NCI-H2171 (cell line): ENCODE data around the gene ZNF568.

Experiments used
- DNase-seq: peaks from one replicate; lab custom pipeline; 2025; lab: John Stamatoyannopoulos, UW

ZNF568 gene

DNA sequence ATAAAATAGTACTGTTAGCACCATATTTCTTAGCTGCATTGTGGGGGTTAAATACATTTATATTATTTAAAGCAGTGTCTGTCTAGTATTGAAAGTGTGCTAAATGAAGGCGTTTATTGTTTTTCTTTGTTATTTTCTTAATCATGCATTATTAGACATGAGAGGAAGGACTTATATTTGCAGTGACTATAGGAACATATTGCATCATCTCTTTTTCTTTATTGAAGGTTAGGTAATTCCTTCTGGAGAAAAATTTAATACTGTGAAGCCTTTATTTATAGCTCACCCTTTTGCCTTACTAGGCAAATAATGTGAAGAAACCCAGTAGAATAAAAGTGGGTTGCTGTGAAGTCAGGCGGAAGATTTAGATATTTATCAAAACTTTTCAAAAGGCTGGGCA lies 83.2 kb downstream of the ZNF568 start:
- DNase-seq, result no peak

DNA sequence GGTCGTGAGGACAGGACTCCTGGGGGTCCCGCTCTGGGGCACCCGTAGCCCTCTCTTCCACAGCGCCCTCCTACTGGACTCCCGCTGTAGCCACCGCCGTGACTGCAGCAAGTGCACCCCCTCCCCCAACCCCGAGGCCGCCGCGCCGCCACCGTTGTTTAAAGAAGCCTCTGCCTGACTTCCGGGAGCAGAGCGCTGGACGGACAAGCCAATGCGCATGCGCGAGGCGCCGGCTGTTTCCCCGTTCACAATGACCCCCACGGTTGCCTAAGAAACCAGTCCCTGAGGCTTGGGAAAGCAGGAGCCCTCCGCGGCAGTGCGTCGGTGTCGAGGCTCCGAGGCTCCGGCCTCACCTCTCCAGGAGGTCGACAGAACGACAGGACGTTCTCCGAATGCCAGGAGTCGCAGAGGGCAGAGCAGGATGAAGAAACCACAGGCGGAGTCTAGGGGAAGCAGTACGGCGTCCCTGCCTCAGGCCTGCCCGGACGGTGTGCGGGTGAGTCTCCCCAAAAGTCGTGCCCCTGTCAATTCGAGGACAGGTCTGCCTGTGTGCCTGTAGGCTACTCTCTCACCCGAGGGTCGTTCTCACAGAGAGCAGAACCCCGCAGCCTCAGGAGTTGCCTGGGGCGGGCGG lies 91.6 kb downstream of the ZNF568 start:
- peak; percentile 71 for DNase-seq

DNA sequence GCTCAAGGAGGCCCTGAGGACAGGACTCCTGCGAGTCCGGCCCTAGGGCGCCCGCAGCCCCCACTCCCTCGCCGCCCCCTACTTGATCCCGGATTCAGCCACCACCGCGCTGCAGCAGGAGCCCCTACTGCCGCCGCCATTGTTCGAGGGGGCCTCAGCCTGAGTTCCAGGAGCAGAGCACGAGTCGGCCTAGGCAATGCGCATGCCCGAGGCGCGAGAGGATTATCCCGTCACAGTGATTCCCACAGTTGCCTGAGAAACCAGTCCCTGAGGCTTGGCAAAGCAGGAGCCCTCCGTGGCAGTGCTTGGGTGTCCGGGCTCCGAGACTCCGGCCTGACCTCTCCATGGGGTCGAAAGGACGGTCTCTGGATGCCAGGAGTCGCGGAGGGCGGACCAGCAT lies 93.7 kb downstream of the ZNF568 start:
- no peak for DNase-seq

DNA sequence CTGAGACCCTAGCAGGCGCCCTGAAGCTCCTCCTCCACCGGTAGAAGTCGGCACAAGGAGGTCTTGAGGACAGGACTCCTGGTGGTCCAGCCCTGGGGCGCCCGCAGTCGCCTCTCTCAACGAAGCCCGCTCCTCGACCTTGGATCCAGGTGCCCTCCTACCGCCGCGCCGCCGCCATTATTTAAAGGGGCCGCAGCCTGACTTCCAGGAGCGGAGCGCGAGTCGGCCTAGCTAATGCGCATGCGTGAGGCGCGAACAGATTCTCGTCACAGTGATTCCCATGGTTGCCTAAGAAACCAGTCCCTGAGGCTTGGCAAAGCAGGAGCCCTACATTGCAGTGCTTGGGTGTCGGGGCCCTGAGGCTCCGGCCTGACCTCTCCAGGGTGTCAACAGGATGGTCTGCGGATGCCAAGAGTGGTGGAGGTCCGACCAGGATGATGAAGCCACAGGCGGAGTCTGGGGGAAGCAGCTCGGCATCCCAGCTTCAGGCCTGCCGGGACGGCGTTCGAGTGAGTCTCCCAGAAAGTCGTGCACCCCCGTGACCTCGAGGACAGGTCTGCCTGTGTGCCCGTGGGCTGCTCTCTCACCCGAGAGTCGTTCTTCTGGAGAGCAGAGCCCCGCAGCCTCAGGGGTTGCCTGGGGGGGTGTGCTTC lies 96.1 kb downstream of the ZNF568 start:
- no peak for DNase-seq

DNA sequence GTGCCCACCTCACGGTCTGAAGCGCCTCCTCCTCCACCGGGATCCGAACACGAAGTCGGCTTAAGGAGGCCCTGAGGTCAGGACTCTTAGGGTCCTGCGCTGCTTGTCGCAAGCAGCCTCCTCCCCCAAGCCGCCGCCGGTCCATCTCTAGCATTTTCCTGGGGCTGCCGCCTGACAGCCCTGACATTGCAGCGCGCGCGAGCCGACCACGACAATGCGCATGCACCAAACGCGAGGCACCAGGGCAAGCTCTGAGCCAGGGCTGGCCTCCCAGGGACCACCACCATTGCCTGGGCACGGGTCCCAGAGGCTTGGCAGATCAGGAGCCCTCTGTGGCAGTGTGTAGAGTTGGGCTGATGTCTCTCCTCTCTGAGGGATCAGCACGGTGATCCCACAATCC lies 98.3 kb downstream of the ZNF568 start:
- no peak for DNase-seq

DNA sequence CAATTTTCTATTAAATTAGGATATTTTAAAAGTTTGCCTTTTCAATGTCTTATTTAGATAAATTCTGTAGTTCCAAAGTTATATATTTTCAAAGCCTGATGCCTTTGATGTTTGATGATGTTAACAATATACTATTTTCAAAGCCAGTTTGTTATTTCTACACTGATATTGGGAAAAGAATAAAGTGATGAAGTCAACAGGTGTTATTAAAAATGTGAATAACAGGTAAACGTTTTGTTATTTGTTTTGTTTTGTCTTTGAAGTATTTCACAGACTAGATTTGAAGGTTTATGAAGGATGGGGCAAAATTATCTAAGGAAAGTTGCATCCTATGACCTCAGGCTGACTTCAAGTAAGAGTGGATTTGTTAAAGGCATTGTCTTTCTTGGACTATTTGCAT lies 129.0 kb downstream of the ZNF568 start:
- no peak for DNase-seq
